HuH-7.5 (cell line): ENCODE results near the gene EXD3.

Experiments used
- DNase-seq: peaks from one replicate; pipeline ENCODE4 v3.0.0; 2011; ENCODE audit warnings: low spot score

The EXD3 gene

DNA sequence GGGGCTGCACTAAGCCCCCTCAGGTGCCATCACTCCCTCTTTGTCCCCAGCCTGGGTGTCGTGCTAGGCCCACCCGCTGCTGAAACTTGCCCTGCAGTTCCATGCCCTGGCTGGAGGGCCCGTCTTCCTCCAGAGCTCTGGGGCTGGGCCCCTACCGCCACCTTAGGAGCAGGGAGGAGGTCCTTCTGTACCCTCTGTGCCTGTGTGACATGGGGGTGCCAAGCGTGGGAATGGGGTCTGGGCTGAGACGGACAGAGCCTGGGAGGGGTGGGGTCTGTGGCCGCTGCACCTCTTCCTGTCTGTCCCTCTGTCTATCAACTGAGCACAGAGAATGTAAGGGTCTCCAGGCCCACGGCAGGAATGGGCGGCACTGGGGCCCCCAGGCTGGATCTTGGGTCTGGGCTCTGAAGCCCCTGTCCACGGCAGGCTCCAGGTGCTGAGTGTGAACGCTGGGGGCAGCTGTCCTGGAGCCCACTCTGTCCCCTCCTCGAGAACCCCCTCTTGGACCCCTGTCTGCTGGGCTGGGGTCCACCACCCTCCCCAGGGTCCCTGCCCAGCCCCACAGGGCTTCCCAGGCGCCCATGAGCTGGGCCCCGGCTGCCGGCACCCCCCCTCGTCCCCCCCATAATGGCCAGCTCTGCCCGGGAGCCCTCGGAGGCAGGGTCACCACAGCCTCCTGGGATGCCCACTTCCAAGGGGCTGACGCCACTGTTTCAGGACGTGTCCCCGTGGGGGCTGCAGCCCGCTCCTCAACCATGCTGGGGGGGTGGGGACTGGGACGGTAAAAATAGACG, 105.0 kb downstream of the EXD3 start:
- DNase-seq: peak; percentile 25

DNA sequence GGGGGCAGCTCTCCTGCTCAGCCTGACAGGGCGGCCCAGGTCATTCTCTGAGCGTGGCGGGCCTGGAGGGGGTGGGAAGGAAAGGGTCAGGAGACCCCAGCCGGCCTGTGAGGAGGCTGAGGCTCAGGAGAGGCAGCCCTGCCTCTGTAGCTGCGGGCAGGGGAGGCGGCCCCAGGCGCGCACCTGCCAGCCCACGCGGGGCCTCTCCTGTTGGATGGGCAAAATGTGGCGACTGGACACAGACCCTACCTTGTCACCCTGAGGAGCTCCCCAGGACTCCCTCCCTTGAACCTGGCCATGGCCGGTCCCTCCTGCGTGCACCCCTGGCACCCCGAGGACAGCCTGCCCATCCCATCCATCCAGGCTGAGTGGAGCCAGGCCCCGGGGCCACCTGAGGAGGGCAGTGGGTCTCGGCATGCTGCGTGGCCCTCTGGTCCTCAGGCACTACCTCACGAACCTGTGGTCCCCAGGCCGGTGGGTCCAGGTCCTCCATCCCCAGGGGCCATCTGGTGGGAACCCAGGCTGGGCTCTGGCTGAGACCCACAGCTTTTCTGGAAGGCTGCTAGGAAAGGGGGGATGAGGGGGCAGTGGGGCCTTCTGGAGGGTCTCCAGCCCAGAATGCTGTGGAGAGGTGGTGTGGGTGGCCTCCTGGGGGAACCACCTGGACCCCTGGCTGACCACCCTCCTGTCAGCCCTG, 105.8 kb downstream of the EXD3 start:
- DNase-seq: peak; percentile 40

DNA sequence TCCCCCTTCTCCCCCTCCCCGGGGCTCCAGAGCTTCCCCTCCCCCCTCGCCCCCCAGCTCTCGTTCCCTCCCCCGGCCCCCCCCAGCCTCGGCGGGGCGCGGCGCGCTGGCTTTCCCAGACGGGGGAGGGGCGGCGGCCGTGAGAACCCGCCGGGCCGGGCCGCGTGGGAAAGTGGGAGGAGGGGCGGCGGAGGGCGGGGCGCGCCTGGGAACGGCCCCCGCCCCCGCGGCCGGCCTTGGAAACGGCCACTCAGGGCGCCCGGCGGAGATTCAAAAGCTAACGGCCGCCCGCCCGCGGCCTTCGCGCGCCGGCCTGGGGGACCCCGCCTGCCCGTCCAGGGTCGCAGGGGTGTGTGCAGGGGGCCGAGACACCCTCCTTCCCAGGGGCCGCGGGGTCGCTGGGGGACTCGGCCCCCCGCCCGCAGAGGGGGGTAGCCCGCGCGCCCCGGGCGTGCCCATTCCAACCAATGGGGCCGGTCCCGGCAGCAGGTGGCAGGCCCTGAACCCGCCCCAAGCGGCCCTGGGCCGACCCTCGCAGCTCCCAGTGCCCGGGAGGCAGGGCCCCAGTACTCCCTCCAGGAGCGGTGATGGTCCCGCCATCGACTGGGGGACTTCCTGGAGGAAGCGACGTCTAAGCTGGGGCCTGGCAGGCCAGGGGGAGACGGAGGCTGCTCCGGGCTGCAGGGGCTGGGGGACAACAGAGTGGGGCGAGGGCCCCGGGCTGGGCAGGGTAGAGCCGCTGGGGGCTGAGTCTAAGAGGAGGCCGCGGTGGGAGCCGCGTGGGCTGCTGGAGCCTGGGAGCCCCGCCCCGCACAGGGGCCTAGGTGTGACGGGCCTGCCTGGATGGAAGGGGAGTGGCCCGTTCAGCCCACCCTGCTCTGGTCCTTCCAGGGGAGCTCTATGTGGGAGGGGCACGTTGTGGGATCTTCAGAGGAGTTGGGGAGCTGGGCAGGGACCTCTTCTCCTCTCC, 106.7 kb downstream of the EXD3 start:
- DNase-seq: peak; percentile 86

DNA sequence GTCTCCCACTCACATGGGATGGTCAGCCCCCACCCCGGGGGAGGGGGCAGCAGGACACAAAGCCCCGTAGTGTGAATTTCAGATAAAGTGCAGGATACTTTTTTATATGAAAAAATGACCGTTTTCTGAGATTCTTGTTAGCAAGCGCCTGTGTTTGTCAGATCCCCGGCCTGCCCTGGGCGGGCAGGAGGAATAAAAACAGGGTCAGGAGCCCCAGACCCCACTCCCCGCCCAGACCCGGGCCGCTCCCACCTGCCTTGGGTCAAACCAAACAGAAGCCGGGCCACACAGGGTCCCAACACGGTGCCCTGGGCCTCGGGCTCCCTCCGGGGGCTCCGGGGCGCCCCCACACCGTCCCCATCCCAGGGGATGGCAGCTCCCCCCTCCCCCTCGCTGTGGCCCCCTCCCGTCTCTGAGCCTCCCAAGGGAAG, 107.4 kb downstream of the EXD3 start:
- DNase-seq: no peak

DNA sequence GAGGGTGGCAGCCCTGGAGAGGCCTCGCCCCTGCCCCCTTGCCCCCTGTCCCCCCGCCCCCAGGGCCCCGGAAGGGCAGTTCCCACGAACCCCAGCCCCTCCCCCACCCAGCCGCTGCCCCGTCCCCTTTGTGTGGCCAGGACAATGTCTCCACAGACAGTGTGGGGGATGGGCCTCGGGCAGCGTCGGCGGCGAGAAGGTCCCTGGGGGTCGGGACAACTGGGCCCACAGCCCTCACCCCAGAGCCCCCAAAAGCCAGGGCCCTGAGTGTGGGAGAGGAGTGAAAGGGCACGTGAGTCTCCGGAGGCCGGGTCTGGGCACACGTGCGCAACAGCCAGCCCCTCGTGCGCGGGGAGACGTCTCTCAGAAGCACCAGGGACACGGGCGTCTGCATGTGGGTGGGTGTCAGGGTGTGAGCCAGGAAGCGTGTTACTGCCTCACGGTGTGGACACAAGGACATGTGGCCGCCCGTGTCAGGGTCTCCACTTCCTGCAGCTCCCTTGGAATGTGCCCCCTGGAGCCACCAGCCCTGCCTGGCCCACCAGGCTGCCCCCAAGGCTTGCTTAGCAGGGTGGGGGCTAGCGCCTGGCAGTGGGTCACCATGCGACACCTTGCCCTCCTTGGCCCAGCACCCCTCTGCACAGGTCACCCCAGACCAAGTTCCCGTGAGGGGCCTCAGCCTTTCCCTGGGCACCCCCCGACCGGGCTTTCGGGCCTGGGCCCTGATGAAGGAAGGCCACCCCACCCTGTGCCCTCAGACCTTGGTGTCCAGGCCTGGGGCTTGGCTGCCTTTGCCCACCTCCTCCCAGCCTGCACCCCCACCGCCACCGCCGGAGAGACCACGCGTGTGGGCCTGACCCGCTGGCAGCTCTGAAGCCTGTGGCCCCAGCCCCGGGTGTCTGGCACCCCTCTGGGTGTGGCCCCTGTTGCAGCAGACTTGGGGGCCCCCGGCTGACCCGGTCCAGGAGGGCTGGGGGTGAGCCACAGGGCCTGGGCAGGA, 108.1 kb downstream of the EXD3 start:
- peak; percentile 29 for DNase-seq

DNA sequence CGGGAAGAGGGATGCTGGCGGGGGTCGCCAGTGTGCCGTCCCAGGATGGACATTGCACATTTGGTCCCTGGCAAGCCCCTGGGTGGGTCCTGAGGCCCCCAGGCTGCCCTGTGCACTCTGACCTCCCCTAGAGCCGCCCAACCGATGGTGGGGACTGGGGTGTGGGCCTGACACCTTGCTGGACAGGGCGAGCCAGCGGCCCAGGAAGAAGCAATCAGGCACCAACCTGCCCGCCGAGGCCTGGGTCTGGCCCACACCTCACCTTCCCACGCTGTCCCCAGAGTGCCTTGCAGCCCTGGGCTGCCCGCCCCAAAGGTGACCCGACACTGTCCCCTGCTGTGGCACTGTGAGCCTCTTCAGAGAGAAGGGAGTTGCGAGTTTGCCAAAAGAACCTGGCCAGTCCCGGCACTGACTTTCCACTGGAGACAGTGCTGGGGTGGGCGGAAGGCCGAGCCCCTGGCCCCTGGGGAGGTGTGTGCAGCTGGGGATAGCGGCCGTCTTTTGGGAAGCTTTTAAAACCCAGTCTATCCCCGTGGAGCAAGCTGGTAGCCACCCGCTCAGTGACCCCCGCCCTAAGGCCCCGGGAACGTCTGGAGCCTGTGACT, 108.9 kb downstream of the EXD3 start:
- DNase-seq: peak; percentile 19

DNA sequence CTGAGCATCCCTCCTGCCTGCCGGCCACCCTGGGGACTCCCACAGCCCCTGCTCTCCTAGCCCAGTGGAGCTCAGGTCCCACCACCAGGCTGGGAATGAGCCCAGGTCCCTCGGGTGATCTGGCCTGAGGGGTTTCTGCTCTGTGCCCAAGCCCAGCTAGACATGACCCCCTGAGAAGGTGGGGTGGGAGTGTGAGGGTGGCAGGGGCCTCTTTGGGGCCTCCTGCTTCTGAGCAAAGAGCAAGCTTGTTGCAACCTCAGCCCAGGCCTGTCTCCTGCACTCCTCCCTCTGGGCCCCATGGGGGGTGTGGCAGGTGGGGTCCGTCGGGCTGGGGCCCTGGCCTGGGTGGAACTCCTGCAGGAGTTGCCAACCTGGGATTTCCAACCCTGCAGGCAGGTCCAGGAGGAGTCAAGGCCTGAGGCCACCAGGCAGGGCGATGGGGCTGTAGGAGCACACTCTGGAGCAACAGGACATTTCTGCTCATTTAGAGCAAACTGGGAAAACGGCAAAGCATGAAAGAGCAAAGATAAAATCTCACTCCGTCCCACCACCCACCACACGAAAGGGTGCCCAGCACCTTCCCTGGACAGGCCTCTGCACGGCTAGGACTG, 109.5 kb downstream of the EXD3 start:
- peak; percentile 36 for DNase-seq

DNA sequence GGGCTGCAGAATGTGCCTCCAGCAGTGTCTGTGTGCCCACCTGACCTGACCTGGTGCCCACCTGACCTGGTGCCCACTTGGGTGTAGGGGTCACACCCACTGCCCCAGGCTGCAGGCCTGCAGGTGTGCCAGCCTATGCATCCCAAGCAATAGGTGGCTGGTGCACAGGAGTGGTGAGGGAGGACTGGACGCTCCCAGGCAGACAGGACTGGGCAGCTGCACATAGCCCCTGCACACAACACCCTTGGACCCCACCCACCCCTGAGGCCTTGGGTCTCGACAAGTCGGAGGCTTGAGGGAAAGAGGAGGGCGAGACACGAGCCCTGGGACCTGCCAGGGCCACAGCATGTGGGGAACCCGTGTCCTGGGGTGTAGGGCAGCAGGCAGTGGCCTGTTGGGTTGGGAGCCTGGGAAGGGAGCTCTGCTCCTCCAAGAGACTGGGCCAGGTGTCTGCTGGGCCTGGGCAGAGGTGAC, 110.1 kb downstream of the EXD3 start:
- no peak for DNase-seq

DNA sequence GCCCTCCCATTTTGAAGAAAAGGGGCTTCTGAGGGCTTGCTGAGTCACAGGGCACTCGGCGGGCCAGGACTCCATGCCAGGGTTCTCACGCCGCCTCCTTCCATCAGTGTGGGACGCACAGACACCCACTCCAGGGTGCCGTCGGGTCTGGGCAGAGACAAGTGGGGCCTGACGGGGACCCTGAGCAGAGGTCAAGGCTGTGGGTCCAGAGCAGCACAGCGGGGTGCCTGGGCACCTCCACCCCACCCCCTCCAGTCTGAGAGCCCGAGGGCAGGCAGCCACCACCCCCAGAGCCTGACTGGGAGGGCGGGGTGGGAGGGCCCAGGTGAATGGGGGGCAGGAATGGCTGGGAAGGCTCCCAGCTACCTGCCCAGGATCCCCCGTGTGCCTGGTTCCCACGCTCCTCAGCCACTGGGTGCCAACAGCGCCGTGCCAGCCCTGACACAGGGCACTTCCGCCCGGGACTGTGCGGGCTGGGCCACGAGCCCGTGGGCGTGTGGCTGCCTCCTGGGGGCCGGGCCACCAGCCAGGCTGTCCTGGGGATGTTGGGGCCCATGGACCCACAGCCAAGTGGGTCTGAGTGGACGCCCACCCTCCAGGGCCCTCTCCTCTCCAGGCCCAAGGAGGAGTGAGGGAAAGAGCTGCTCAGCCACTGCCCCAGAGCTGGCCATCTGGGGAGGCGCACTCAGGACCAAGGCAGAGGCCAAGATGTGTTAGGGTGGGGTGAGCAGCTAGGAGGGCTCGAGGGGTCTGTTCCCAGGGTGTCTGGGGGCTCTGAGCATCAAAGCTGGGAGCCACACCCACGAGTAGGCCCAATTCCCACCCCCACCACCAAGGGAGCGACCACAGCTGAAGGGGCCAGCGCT, 110.7 kb downstream of the EXD3 start:
- DNase-seq: peak; percentile 26

DNA sequence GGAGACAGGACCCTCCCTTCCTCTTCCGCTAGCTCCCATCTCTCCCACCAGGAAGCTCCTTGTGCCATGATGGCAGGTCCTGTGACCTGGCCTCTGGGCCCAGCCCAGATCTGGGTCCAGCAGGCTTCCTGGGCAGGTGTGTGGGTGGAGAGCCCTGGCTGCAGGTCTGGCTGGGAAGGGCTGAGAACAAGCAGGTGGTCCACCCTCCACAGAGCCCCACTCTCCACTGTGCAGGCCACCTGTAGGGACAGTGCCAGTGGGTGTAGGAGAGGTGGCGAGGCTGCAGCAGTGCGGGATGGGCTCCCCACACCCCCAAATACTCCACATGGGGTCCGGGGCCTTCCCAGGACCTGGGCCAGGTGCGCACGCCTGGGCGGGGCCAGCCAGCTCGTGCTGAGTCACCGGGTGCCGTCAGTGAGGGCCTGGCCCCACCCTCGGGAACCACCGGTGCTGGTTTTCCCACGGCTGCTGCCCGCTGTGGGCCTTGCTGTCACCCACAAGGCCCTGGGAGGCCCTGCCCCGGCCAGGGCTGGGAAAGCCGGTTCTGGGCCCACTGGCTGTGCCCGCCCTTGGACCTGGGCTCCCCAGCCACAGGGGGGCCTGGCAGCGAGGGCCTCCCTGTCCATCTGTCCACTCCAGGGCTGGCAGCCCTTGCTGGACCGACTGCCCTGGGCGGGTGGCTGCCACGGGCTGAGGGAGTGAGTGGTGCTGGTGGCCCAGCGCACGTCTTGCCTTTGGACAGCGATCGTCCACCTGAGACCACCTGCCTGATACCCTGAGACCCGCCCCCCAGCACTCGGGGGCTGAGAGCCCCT, 111.6 kb downstream of the EXD3 start:
- peak; percentile 56 for DNase-seq

DNA sequence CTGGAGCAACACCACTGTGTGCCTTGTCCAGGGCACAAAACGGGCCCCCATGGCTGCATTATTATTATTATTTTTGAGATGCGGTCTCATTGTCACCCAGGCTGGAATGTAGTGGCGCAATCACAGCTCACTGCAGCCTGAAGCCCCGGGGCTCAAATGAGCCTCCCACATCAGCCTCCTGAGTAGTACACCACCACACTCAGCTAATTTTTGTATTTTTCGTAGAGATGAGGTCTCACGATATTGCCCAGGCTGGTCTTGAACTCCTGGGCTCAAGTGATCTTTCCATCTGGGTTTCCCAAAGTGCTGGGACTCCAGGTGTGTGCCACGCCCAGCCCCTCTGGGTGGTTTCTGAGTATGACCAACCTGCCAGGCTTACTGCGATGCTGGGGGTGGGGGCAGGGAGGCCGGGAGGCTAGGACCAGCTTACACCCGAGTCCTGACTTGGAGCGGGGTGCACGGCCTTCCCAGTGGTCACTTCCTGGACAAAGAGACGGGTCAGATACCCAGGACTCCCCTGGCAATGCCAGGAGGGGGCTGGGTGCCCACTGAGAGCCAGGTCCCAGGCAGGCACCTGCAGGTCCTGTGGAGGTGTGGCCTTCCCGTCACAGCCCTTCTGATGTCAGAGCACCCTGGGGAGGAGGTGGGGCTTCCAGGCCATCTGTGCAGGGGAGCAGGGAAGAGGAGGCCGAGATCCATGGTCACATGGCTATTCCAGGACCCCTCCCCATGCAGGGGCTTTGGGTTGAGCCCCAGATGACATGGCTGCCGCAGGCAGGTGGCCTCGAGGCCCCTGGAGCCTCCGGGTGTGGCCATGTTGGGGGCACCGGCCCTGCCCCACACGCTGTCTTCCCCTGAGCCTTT, 112.5 kb downstream of the EXD3 start:
- DNase-seq: peak; percentile 52

DNA sequence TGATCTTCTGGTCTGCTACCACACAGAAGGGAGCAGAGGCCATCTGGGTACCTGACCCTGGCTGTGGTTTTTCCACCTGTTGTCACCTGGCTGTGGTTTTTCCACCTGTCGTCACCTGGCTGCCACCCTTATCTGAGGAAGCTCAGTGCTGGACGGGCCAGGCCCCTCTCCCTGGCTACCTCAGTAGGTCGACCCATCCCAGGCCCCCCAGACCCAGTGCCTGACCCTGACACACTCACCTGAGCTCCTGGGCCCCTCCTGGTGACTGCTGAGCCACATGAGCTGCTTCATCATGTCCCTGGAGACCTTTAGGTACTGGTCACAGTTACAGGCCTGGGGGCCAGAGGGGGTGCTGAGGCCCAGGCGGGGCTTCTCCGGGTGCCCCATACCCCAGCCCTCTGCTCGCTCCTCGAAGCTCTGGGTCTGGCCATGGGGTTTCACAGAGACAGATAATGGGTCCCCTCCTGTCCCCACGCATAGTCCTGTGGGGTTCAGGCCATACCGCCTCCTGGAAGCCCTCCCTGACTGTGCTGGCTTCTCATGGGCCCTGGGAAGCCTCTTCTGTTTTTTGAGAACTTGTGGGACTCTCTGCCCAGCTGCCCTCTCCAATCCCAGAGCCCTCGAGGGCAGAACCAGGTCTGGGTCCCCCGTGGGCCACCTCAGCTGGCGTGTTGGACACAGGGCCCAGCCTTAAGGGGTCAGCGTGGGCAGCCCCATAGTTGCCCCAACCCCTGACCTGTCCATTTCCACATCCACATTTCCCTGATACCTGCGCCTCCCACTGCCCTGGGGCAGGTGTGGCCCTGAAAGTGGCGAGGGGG, 113.4 kb downstream of the EXD3 start:
- peak; percentile 8 for DNase-seq

DNA sequence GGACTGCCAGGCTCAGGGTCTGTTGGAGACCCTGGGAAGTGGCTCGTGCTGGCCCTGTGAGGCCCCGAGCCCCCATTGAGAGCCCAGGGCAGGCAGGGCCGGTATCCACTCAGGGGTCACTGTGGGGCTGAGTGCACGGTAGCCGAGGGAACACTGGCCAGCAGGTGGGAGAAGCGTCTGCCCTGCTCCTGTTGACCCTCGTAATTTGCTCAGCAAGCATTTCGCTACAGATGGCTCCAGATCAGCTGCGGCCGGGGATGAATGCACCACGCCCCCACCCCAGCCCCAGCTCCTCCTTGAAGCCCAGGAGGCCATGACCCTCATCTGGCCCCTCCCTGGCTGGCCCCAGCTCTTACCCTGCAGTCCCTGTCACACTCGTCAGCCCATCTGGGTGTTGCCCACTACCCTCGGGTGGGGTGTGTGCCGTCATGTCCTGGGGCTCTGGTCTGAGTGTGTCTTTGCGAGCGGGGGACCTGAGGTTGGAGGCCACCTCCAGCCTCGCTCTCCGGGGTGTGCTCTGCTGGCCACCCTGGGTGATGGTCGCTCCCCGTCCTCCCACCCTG, 114.8 kb downstream of the EXD3 start:
- peak; percentile 35 for DNase-seq

DNA sequence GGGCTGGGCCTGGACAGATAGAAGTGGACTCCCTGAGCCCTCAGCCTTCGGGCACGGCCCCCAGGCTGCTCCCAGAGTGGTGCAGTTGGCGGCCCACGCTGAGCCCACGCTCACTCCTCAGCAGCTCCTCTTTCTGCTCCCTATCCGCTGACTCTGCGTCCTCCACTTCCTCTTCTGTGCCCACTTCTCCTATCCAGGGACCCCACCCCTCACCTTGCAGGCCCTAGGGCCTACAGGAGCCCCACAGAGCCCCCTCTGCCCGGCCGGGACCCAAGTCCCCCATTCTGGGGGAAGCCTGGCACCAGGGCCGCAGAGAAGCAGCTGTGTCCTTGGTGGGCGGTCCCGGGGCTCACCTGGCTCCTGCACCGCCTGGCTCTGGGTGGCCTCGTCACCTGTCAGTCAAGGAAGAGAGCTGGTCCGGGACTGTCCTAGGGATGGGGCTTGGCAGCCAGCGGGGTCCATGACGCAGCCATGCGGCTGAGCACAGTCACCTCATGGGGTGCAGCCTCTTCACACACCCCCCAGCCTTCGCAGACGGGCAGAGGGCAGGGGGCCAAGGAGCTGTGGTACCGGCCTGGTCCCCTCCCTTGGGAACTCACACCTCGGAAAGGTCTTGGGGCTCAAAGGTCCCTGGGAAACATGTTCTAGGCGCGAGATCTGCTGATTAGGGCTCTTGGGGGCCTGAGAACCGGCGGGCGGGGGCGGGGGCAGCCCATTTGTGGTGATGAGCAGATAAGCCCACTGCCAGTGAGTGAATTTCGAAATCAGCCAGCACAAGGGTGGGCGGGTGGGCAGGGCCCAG, 115.5 kb downstream of the EXD3 start:
- DNase-seq: no peak

DNA sequence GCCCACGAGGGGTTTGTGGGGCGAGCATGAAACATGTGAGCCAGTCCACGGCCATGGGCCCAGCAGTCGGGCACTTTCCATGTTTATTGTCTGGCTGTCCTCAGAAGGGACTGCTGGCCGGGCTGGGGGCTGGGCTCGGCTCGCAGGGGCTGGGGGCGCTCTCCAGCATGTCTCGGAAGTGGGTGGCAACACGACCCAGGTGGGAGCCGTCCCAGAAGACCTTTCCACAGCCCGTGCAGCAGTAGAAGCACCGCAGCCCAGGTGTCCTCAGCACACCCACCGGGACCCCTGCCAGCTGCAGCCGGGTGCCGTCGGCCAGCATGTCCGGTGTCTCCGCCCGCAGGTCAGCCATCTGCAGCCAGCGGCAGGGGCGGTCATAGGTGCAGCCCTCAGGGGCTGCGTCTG, 116.1 kb downstream of the EXD3 start:
- DNase-seq: peak; percentile 11
